SK-N-SH treated with all-trans-retinoic acid at 6 μM for 48 hours (cell line): Measurements from ENCODE around the gene TMEM132D.

ENCODE experiments used
- ARNTL ChIP-seq: fragments of 450-650 bp; formaldehyde crosslinking; IDR thresholded peaks from 2 replicates; pipeline ENCODE4 v1.5.0; 2020; ENCODE audit warnings: low read depth, mild to moderate bottlenecking, moderate library complexity, borderline replicate concordance
- BACH2 ChIP-seq: fragments of 250-450 bp; sonication (Bioruptor Pico); IDR thresholded peaks from 2 replicates; pipeline ENCODE4 v1.9.0; 2021; ENCODE audit warnings: mild to moderate bottlenecking, borderline replicate concordance
- CREB5 ChIP-seq: fragments of 250-450 bp; sonication (Bioruptor Pico); IDR thresholded peaks from 2 replicates; pipeline ENCODE4 v1.5.1; 2020; ENCODE audit warnings: low read depth, mild to moderate bottlenecking, moderate library complexity
- CSDC2 ChIP-seq: fragments of 250-450 bp; sonication (Bioruptor Pico); IDR thresholded peaks from 2 replicates; pipeline ENCODE4 v1.5.0; 2020; ENCODE audit warnings: mild to moderate bottlenecking, moderate library complexity
- GLIS3 ChIP-seq: fragments of 250-450 bp; sonication (Bioruptor Pico); IDR thresholded peaks from 2 replicates; pipeline ENCODE4 v1.5.0; 2020; ENCODE audit warnings: mild to moderate bottlenecking, moderate library complexity
- ISL1 ChIP-seq: fragments of 250-450 bp; sonication (Bioruptor Pico); IDR thresholded peaks from 2 replicates; pipeline ENCODE4 v2.1.2; 2022; ENCODE audit warnings: mild to moderate bottlenecking, moderate library complexity
- OSR1 ChIP-seq: fragments of 250-450 bp; sonication (Bioruptor Pico); IDR thresholded peaks from 2 replicates; pipeline ENCODE4 v1.8.0; 2022; ENCODE audit warnings: moderate library complexity, mild to moderate bottlenecking, inconsistent platforms
- PATZ1 ChIP-seq: fragments of 250-450 bp; sonication (Bioruptor Pico); IDR thresholded peaks from 2 replicates; pipeline ENCODE4 v1.8.0; 2020; ENCODE audit warnings: mild to moderate bottlenecking, moderate library complexity, borderline replicate concordance
- POU6F1 ChIP-seq: fragments of 250-450 bp; sonication (Bioruptor Pico); IDR thresholded peaks from 2 replicates; pipeline ENCODE4 v1.8.0; 2021; ENCODE audit warnings: low read depth, mild to moderate bottlenecking, moderate library complexity, borderline replicate concordance
- SNAI2 ChIP-seq: fragments of 250-450 bp; sonication (Bioruptor Pico); IDR thresholded peaks from 2 replicates; pipeline ENCODE4 v1.5.0; 2020; ENCODE audit warnings: mild to moderate bottlenecking, moderate library complexity
- TSHZ2 ChIP-seq: fragments of 250-450 bp; sonication (Bioruptor Pico); IDR thresholded peaks from 2 replicates; pipeline ENCODE4 v1.5.0; 2020; ENCODE audit warnings: mild to moderate bottlenecking, moderate library complexity
- ZFP3 ChIP-seq: fragments of 250-450 bp; sonication (Bioruptor Pico); IDR thresholded peaks from 2 replicates; pipeline ENCODE4 v1.5.0; 2020; ENCODE audit warnings: mild to moderate bottlenecking, moderate library complexity
- ZNF70 ChIP-seq: fragments of 450-650 bp; formaldehyde crosslinking; IDR thresholded peaks from 2 replicates; pipeline ENCODE4 v1.5.0; 2020; ENCODE audit warnings: mild to moderate bottlenecking, moderate library complexity
- ZNF8 ChIP-seq: fragments of 450-650 bp; formaldehyde crosslinking; IDR thresholded peaks from 2 replicates; pipeline ENCODE4 v1.5.0; 2020; ENCODE audit warnings: mild to moderate bottlenecking, moderate library complexity

GRCh38 chr12:129861951-129862350 lies 41.9 kb downstream of the TMEM132D start:
- no peak for TF ChIP-seq ZNF70 (CRISPR knock-in tag)
- TF ChIP-seq ZNF8 (CRISPR knock-in tag) = no peak
- no peak for TF ChIP-seq ARNTL (CRISPR knock-in tag)
- TF ChIP-seq TSHZ2 (CRISPR knock-in tag) = no peak
- no peak for TF ChIP-seq BACH2
- no peak for TF ChIP-seq SNAI2 (CRISPR knock-in tag)
- TF ChIP-seq CSDC2 (CRISPR knock-in tag) = no peak
- TF ChIP-seq ZFP3 = no peak
- no peak for TF ChIP-seq POU6F1 (CRISPR knock-in tag)
- TF ChIP-seq PATZ1 (CRISPR knock-in tag) = no peak
- no peak for TF ChIP-seq OSR1 (CRISPR knock-in tag)
- no peak for TF ChIP-seq ISL1
- TF ChIP-seq GLIS3 (CRISPR knock-in tag) = no peak
- no peak for TF ChIP-seq CREB5 (CRISPR knock-in tag)
